ENCODE measurements around the gene OPA3. TPM values are rescaled to one million over a fixed set of nuclear protein-coding genes. Genes with fewer than 3 reads are reported as not detected.

OPA3 gene
- total RNA-seq, 1 donor from 2014 or later: 15.0 TPM

DNA sequence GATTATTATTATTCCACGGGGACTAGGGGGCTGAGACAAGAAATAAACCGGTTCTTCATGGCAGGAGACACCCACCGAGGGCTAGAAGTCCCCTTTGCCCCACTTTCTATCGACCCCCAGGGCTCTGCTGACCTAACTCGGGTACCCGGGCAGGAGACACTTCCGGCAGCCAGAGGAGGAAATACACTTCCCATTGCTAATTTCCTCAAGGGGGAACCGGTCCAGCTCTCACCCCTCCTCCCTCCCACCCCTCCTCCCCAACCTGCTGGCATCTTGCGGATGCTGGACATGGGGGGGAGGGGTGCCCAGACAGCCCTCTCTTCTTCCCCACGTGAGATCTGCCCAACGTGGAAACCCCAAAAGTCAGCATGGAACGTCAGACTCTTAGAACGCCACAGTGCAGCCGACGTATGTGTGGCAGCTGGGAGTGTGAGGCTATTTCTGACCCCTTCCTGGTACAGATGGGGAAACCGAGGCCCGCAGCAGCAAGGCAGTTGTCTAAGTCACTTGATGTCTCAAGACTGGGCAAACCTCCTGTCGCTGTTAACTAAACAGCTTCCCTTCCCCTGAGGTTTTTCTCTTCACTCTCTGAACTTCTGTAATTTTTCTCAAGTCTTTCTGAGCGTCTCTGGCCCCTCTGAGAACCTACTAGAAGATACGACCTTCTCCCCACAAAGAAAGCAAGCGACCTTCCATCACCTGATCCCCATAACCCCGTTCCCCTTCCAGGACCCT, 13.8 kb upstream of the OPA3 start:
- intact Hi-C loops (cut with micrococcal nuclease): no loop called here

DNA sequence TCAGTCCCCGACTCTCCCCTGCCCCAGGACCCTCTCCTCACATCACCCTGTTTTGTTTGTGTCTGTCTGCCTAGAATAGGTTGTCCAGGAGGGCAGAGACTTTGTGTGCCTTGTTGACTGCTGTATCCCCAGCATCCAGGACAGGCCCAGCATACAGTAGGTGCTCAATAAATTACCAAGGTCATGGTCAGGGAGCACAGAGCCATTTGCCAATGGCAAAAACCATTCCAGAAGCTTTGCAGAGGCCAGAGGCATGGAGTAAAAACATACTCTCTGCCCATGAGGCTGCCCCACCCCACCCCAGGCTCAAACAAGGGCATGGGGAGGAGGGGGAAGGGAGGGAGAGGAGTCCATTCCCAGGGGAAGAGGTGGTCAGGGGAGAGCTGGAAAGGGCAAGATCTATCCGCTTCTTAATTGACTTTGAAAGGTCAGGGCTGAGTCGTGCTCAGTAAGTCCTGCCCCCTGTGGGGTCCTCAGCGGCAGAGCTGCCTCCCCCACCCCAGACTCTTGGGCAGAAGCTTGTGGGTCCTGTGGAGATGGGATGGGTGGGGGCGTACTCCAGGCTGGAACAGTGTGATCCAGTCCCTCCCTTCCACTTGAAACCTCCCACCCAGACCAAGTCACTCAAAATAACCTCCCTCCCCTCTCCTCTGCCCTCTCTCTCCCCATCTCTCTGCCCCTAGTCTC, 13.0 kb upstream of the OPA3 start:
- intact Hi-C loops (cut with micrococcal nuclease): no loop called here

DNA sequence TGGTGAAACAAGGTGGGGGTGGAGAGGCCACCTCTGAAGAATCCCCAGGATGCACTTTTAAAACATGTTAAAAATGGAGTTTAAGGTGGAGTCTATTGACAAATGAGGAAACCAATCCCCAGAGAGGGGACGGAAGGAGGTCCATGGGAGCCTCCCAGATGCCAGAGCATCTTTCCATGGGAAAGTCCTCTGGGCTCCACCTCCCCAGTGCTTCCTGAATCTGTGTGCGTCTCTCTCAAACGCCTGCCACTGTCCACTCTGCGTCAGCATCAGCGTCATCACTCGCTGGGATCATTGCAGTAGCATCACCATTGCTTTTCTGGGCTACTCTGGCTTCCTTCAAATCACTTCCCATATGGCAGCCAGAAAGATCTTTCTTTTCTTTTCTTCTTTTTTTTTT, 11.2 kb upstream of the OPA3 start:
- intact Hi-C loops (cut with micrococcal nuclease): no loop called here

DNA sequence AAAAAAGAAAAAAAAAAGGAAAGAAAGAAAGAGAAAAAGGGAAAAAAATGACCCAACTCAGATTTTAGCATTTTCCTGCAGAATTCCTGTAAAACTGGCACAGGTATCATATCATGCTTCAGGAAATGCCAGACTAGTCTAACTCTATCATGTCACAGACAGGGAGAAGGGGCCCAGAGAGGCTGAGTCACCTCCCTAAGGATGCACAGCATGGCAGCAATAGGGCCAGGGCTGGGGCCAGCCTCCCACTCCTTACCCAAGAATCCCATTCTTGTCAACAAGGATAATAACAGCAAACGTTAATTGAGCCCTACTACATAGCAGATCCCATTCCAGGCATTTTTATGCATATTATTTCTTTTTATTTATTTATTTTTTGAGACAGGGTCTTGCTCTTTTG, 8.9 kb upstream of the OPA3 start:
- intact Hi-C loops (cut with micrococcal nuclease): no loop called here

DNA sequence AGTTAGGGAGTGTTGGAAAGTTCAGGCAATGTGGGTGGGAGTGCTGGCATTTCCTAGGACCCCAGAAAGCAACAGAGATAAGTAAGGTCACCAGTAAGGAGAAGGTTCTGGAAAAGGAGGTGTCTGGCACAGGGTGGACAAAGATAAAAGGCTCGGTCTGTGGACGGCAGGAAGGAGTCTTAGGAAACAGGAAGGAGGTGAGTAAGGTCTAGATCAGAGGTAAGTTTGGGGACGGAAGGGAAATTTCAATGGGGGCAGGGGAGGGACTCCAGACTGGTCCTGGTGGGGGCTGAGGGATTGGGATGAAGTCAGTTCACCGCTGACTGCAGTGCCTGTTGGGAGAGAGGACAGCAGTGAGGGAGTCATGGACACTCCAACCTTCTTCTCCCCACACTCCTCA, 7.8 kb upstream of the OPA3 start:
- intact Hi-C loops (cut with micrococcal nuclease): no loop called here

DNA sequence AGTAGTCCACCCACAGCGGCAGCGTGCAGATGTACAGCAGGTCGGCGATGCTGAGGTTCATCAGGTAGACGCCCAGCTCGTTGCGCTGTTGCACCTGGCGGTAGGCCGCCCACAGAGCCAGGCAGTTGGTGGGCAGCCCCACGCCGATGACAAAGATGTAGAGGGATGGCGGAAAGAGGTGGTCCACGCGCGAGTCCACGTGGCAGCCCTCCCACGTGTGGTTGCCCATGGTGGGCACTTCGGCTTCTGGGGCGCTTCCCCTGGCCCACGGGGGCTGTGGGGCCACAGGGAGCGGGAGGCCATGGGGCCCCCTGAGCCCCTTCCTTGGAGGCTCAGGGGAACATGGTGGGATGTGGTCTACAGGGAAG, 7.0 kb upstream of the OPA3 start:
- intact Hi-C loops (cut with micrococcal nuclease): no loop called here

DNA sequence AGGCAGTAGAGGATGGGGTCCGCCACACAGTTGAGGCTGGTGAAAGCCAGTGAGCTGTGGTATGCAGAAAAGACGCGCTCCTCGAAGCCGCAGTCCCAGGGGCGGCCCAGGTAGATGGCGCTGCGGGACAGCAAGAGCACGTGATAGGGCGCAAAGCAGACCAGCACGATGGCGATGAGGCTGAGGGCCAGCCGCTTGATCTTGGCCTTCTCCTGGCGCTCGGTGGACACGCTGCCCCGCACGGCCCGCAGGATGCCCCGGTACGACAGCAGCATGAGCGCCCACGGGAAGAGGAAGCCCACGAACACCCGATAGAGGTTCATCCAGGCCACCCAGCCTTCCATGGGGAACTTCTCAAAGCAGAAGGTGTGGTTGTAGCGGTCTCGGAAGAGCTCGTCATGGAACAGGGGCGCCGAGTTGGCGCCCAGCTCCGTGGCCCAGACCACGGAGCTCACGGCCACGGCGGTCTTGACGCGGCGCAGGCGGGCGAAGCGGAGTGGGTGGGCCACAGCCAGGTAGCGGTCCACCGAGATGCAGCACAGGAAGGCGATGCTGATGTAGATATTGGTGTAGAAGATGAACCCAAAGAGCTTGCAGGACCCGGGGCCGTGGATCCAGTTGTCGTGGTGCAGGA, 6.5 kb upstream of the OPA3 start:
- intact Hi-C loops (cut with micrococcal nuclease): no loop called here

DNA sequence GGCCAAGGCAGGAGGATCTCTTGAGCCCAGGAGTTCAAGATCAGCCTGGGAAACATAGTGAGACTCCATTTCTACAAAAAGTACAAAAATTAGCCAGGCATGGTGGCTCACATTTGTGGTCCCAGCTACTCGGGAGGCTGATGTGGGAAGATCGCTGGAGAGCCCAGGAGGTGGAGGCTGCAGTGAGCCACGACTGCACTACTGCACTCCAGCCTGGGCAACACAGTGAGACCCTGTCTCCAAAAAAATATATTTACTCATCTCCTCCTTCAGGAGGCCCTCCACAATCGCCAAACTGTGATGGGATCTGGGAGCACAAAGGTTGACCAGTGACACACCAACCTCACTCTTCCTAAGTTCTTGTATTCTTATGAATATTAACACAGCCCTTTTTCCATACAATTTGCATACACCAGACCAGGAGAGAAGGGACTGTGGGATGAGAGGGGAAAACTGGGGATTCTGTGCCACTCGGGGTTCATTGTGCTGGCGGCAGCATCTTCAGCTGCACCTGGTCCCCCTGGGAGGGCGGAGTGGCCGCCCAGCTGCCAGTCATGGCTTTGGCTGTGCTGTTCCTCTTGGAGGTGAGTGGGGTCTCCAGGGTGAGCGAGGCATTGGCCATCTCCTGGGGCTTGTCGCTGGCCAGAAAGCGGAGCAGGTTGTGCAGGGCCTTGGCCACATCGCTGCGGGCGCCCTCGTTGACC, 5.8 kb upstream of the OPA3 start:
- intact Hi-C loops (cut with micrococcal nuclease): no loop called here

DNA sequence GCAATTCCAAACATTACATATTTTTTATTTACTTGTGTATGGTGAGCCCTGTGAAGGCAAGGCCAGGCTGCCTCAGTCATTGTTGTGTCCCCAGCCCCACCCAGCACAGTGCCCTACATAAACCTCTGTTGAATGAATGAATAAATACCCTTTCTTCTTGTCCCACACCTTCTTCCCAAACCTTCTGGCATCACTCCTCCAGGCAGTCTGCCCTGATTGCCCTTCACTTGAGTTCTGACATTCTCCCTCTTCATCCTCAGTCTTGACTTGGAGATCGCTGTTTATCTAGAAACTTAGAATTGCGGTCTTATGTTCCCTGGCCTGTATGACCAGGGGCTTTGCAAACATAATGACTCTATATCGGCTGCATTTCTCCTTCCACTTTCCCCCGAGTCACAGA, 5.2 kb upstream of the OPA3 start:
- intact Hi-C loops (cut with micrococcal nuclease): loop anchor here (10.0 kb wide), 1 partner anchor 1525 kb away; the partner anchor contains the start of gene ZC3H4

DNA sequence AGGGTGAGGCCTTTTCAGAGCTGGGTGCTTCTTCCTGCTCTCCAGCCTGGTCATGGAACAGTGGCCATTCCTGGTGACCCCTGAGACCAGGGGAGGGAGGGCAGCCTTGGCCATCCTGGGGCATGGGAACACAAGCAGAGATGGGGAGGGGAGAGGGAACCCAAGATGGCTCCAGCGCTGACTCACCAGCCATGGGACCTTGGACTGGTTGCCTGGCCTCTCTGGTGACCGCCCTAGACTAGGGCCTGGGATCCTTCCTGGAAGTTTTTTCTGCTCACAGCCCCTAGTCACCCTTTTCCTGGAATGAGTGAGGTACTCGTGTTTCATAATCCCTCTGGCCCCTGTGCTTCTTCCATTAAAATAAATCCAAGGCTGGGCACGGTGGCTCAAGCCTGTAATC, 3.3 kb upstream of the OPA3 start:
- intact Hi-C loops (cut with micrococcal nuclease): loop anchor here (10.0 kb wide), 1 partner anchor 1527 kb away; the partner anchor contains the start of gene ZC3H4

DNA sequence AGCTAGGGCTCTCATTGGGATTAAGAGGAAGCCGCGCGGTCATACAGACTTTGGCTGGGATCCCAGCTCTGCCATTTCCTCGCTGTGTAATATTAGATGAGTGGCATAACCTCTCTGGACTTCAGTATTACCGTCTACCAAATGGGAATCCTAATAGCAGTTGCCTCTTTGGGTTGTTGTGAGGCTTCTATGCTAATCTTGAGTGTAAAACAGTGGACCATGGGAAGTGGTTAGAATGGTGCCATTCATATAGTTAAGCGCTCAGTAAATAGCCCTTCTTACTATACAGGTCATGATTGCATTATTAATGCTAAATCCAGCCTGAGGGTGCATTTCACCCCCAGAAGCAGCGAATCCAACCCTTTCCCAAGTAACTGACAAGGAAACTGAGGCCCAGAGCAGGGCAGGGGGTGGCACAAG, 566 bp upstream of the OPA3 start:
- intact Hi-C loops (cut with micrococcal nuclease): loop anchor here (1.0 to 10.0 kb wide), 3 partner anchors 92 to 1530 kb away; partner anchors contain the start of genes IRF2BP1 and ZC3H4

DNA sequence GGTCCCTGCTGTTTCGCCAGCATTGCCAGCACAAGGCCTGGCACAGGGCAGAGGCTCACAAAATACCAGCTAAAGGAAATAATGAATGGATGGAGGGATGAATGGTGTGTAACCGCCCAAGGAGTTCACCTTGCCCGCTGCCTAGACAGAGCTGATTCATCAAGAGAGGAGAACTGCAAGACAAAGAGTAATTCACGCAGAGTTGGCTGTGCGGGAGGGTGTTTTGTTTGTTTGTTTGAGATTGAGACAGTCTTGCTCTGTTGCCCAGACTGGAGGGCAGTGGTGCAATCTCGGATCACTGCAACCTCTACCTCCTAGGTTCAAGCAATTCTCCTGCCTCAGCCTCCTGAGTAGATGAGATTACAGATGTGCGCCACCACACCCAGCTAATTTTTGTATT, 3.0 kb downstream of the OPA3 start:
- intact Hi-C loops (cut with micrococcal nuclease): loop anchor here (5.0 to 10.0 kb wide), 2 partner anchors 489 to 1533 kb away; partner anchors contain the start of genes PPP1R37 and ZC3H4

DNA sequence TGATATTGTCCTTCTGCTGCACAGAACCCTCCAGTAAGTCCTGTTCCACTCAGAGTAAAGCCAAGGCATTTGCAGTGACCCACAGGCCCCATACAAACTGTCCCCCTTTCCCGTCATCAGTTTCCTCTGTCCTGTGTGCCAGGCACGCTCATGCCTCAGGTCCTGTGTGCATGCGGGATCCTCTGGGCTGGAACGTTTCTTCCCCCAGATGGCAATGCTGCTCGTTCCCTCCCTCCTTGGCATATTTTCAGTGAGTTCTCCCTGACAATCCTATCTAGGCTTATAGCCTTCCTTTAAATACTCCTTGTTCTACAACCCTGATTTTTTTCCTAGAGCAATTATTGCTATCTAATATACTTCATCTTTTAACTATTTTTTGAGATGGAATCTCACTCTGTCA, 5.7 kb downstream of the OPA3 start:
- intact Hi-C loops (cut with micrococcal nuclease): no loop called here

DNA sequence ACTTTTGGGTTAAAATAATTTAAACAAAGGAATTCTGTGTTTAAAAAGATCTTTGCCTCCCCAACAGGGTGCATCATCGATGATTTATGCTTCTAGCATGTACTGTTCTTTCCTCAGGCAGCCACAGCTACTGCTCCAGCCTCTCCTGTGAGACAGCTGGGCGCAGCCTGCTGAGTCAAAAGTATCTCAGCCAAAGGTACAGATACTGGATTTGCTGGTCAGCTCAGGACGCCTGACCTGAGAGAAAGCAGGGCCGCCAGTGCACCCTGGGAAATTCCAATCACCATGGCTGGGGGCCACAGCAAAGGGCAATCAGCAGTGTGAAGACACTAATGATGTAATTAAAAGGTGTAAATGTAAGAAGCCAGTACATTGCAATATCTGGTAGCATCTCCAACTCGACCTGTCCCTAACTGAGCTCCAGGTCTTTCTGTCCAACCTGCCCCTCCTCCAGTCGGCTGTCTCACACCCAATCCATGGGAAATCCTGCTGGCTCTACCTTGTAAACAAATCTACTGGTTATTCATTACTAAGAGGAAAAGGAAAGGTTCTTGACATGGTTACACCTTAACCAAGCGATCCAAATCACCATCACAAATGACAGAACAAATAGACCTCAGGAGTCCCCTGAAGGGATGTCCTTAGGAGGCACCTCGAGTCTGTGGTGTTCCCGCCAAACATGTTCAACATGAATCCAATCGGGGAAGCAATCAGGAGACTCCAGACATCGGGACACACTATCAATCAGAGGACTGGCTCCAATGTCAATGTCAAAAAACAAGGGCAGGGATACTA, 7.3 kb downstream of the OPA3 start:
- intact Hi-C loops (cut with micrococcal nuclease): no loop called here

DNA sequence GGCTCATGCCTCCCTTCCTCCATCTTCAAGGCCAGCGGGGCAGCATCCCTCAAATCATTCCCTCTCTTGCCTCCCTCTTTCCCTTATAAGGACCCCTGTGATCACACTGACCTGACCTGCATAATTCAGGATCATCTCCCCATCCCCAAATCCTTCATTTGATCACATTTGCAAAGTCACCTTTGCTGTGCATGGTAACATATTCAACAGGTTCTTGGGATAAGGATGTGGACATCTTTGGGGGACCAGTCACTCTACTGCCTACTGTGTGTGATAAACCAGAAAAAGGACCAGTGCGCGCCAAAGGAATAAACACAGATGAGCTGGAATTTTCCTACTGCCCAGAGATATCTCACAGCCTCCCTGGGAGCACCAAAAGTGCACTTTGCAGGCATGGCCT, 7.9 kb downstream of the OPA3 start:
- intact Hi-C loops (cut with micrococcal nuclease): no loop called here

DNA sequence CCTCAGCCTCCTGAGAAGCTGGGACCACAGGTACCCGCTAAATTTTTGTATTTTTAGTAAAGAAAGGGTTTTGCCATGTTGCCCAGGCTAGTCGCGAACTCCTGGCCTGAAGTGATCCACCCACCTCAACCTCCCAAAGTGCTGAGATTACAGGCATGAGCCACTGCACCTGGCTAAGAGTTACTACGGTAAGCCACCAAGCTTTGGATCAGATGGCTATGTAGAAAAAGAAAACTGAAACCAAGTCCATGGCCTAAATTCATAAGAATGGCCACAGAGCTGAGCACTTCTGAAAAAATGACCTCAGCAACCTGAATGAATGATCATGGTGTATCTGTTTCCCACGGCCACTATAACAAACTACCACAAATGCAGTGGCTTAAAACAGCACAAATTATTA, 9.4 kb downstream of the OPA3 start:
- intact Hi-C loops (cut with micrococcal nuclease): no loop called here

DNA sequence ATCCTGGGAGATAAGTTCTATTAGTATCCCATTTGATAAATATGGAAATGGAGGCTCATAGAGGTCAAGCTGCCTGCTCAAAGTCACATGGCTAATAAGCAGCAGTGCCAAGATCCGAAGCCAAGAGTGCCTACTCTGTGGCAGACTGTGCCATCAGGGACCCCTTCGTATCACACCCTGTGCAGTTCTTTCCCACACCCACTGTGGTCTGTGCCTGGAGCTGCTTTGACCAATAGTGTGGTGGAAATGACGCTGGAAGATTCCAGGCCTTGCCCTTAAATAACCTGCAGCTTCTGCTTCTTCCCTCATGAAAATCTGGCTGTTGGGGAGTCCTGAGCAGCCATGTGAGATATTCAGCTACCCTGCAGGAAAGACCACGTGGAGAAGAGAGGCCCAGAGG, 10.1 kb downstream of the OPA3 start:
- intact Hi-C loops (cut with micrococcal nuclease): no loop called here

DNA sequence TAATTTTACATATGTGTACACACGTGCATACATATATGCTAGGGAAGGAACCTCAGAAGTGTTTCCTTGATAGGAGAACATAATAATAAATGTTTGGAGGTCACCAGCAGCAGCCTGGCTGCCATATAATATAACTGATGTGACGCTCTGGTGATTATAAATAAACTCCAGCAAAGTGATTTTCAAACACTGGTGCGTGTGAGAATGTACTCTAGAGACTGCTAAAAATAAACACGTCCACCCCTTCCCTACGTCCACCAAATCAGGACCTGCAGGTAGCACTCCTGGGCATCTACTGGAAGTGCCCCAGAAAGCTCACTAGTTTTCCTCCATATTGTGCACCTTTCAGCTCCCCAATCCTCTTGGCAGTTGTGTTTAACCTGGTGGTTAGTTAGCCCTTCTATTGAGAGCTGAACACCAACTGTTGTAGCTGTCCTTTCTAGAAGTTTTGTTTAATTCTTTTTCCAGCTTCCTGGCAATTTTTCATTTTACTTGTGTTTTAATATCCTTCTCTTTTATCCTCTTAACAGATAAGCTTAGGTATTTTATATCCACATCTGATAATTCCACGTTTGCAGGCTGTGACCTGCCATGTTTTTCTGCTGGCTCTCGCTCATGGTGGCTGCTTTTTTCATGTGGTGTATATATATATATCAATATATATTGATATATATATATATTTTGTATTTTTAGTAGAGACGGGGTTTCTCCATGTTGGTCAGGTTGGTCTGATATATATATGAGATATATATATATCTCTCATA, 13.0 kb downstream of the OPA3 start:
- intact Hi-C loops (cut with micrococcal nuclease): no loop called here

DNA sequence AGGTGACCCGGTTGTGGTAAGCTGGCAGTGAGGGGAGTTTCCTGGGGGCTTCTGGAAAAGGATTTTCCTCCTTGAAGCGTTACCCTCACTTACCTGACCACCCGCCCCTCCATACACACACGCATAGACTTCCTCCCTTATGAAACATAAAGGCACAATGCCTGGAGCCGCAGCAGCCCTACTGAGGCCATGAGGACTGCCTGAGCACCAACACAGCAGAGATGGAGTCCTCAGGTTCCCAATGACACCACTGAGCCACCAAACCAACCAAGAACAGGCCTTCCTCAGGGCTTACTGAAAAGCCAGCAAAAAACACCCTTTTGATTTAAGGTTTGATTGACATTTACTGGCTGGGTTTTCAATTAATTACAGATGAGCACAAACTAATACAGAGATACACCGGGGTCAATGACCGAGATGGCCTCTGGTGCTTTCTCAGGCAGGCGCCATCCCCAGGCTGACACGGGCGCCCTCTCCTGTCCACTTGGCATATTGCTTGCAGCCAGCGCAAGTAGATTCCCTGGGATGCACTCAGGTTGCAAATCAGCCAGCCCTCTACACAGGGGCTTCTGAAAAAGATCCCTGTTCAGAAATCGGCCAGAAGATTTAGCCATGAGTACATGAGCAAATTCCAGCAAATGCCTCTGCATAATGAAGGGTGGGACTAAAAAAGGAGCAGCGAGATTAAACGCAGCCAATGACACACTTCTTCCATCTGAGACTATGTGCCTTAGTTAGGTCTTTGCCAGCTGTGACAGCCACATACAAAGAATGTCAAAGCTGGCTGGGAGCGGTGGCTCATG, 14.8 kb downstream of the OPA3 start:
- intact Hi-C loops (cut with micrococcal nuclease): loop anchor here (1.0 kb wide), 1 partner anchor 47 kb away; no protein-coding TSS in a partner anchor

Measured in T-helper 1 cell treated with Interleukin-12 subunit alpha and Interleukin-12 subunit beta and Interleukin-4 antibody, amounts not matched to agents 30 ng/mL and 1 ng/mL, for 36 hours (primary cell).